ENCODE data around the gene TPPP2.
A peak's percentile ranks its signal among the peaks of the same experiment; 100 is the strongest.

TPPP2 gene

GRCh38 chr14:21059842-21060613 is 30.0 kb downstream of the TPPP2 start:
- no peak for DNase-seq

GRCh38 chr14:21060614-21061346 is 30.8 kb downstream of the TPPP2 start:
- no peak for DNase-seq

GRCh38 chr14:21061347-21061668 is 31.3 kb downstream of the TPPP2 start:
- no peak for DNase-seq

- no peak for DNase-seq
Measured at GRCh38 chr14:21063479-21063878, 33.5 kb downstream of the TPPP2 start.

- DNase-seq = peak in 1 of 2 experiments; percentile 62
Measured at GRCh38 chr14:21066882-21067502, 37.0 kb downstream of the TPPP2 start.

- peak; percentile 82 to 87 for DNase-seq
Measured at GRCh38 chr14:21068521-21069387, 38.7 kb downstream of the TPPP2 start.

- DNase-seq = peak; percentile 41 to 57
Measured at GRCh38 chr14:21069388-21070082, 39.5 kb downstream of the TPPP2 start.

GRCh38 chr14:21070083-21070609 is 40.1 kb downstream of the TPPP2 start, which contains the start of gene ARHGEF40:
ARHGEF40 (plus strand) TSS chr14:21070304; CDS start chr14:21070397, 93 bp downstream.
- DNase-seq = peak; percentile 39 to 57

GRCh38 chr14:21070610-21071224 is 40.7 kb downstream of the TPPP2 start:
- no peak for DNase-seq

GRCh38 chr14:21071225-21072030 is 41.4 kb downstream of the TPPP2 start:
- DNase-seq = peak; percentile 93 to 94

- DNase-seq = no peak
Measured at GRCh38 chr14:21072031-21072473, 42.0 kb downstream of the TPPP2 start.

GRCh38 chr14:21072781-21073339 is 42.8 kb downstream of the TPPP2 start:
- no peak for DNase-seq

GRCh38 chr14:21073921-21074320 is 43.9 kb downstream of the TPPP2 start:
- DNase-seq = no peak

GRCh38 chr14:21074398-21075272 is 44.6 kb downstream of the TPPP2 start:
- DNase-seq = no peak

GRCh38 chr14:21075719-21076437 is 45.9 kb downstream of the TPPP2 start:
- no peak for DNase-seq

GRCh38 chr14:21077672-21078071 is 47.7 kb downstream of the TPPP2 start:
- no peak for DNase-seq

- no peak for DNase-seq
Measured at GRCh38 chr14:21078287-21078686, 48.3 kb downstream of the TPPP2 start.

- no peak for DNase-seq
Measured at GRCh38 chr14:21078726-21079125, 48.7 kb downstream of the TPPP2 start.

Data from SHP77 (cell line).